PC-9 (cell line): ENCODE results near the gene NAGPA. TPM values are rescaled to one million over a fixed set of nuclear protein-coding genes. Genes with fewer than 3 reads are reported as not detected.

ENCODE experiments used
- BruUV-seq: library from RNA; stranded (reverse); fragments of 400-500 nt; replicated peaks from 2 replicates; lab custom pipeline; 2021; lab: Mats Ljungman, UMichigan
- CTCF ChIA-PET: fragments of 300-600 bp; sonication (Branson Sonifier 250); formaldehyde crosslinking; loops from one replicate; lab custom pipeline; 2022; ENCODE audit warnings: antibody characterized with exemption; lab: Charles Lee
- POLR2A ChIA-PET: fragments of 300-600 bp; sonication (Branson Sonifier 250); formaldehyde crosslinking; loops from one replicate; lab custom pipeline; 2022; ENCODE audit warnings: antibody characterized with exemption; ENCODE audit not compliant: unreplicated experiment; lab: Charles Lee
- DNase-seq, 2 experiments: peaks; one replicate each; pipeline versions ENCODE4 v3.0.0 to v3.0.0-alpha.2; 2015 to 2022; ENCODE audit warnings: mixed read lengths in 1 of 2
- H2AFZ ChIP-seq: fragments of 200-600 bp; sonication (generic); 2 replicates; pipeline ENCODE4 v1.8.1; 2017; ENCODE audit warnings: antibody characterized with exemption
- H3F3A ChIP-seq: fragments of 200-600 bp; sonication (generic); 2 replicates; pipeline ENCODE4 v1.8.1; 2017; ENCODE audit warnings: antibody characterized with exemption, mild to moderate bottlenecking, low read depth; ENCODE audit not compliant: insufficient read depth
- H3K27ac ChIP-seq: fragments of 200-600 bp; sonication (generic); 2 replicates; pipeline ENCODE4 v1.6.1; 2016; ENCODE audit warnings: mixed run types
- H3K27me3 ChIP-seq: fragments of 200-600 bp; sonication (generic); 2 replicates; pipeline ENCODE4 v1.6.1; 2016; ENCODE audit warnings: low read depth, mixed run types; ENCODE audit not compliant: insufficient read depth
- H3K36me3 ChIP-seq: fragments of 200-600 bp; sonication (generic); 2 replicates; pipeline ENCODE4 v1.6.1; 2016; ENCODE audit warnings: low read depth, mixed run types
- H3K4me1 ChIP-seq: fragments of 200-600 bp; sonication (generic); replicated peaks from 2 replicates; pipeline ENCODE4 v1.6.1; 2016; ENCODE audit warnings: mixed run types; ENCODE audit not compliant: insufficient read depth
- H3K4me2 ChIP-seq: fragments of 200-600 bp; sonication (generic); 2 replicates; pipeline ENCODE4 v1.6.1; 2017; ENCODE audit warnings: mixed run types
- H3K4me3 ChIP-seq: fragments of 200-600 bp; sonication (generic); 2 replicates; pipeline ENCODE4 v1.6.1; 2016; ENCODE audit warnings: mixed run types
- H3K79me2 ChIP-seq: fragments of 200-600 bp; sonication (generic); 2 replicates; pipeline ENCODE4 v1.6.1; 2017; ENCODE audit warnings: low read depth, mixed run types
- H3K9me2 ChIP-seq: fragments of 200-600 bp; sonication (generic); 2 replicates; pipeline ENCODE4 v1.8.1; 2017; ENCODE audit warnings: mild to moderate bottlenecking; ENCODE audit not compliant: insufficient read depth
- H3K9me3 ChIP-seq: fragments of 200-600 bp; sonication (generic); 2 replicates; pipeline ENCODE4 v1.8.1; 2016; ENCODE audit warnings: low read depth; ENCODE audit not compliant: insufficient read depth
- H4K20me1 ChIP-seq: fragments of 200-600 bp; sonication (generic); 2 replicates; pipeline ENCODE4 v1.8.1; 2017; ENCODE audit not compliant: insufficient read depth
- CTCF ChIP-seq: fragments of 200-600 bp; sonication (generic); conservative IDR thresholded peaks from 2 replicates; pipeline ENCODE4 v1.6.1; 2017; ENCODE audit warnings: mixed run types, antibody characterized with exemption, mild to moderate bottlenecking, moderate library complexity
- EZH2 ChIP-seq: fragments of 200-600 bp; sonication (generic); IDR thresholded peaks from 2 replicates; pipeline ENCODE4 v1.8.0; 2017; ENCODE audit warnings: antibody characterized with exemption, low read depth
- intact Hi-C: fragments of 100-400 bp; cut with micrococcal nuclease; formaldehyde crosslinking; loops from one replicate; pipeline ENCODE4 v1.10.0; 2022; ENCODE audit not compliant: unreplicated experiment
- total RNA-seq: library from RNA; stranded (reverse); gene quantifications from 2 replicates; pipeline ENCODE4 v1.2.3, GENCODE V29; 2021

NAGPA gene
- total RNA-seq, 1 experiment from 2014 or later = 20.6 TPM

GRCh38 chr16:5065326-5065725, 31.6 kb upstream of the NAGPA start:
- no peaks in the 10 kb centered on the region; the same call in 1 of the 2 replicates for H4K20me1 ChIP-seq
- no peaks in the 10 kb centered on the region for H3K9me2 ChIP-seq
- no peak overlapping the region for H3K4me3 ChIP-seq
- no peaks in the 10 kb centered on the region for H3K36me3 ChIP-seq
- TF ChIP-seq EZH2 = no peak
- no peak for TF ChIP-seq CTCF
- H2AFZ ChIP-seq = no peak overlapping the region
- H3F3A ChIP-seq = no peaks in the 10 kb centered on the region; the same call in 1 of the 2 replicates
- peaks cover 55% of the 10 kb centered on the region for H3K27me3 ChIP-seq
- intact Hi-C loops = no loop called here
- H3K79me2 ChIP-seq = no peaks in the 10 kb centered on the region
- no peak overlapping the region for H3K27ac ChIP-seq
- no peaks in the 10 kb centered on the region for H3K9me3 ChIP-seq
- CTCF ChIA-PET = interaction anchor here (0.6 kb wide), 1 partner anchor 331 kb away, joined by 3 read pairs; the partner anchor contains the start of gene DNAAF8
- no TSS peak for BruUV-seq
- POLR2A ChIA-PET = no interaction called here
- no peak overlapping the region for H3K4me2 ChIP-seq
- DNase-seq = no peak
- H3K4me1 ChIP-seq = no peaks in the 10 kb centered on the region

- no peak overlapping the region for H2AFZ ChIP-seq
- no peaks in the 10 kb centered on the region for H3K9me3 ChIP-seq
- no peaks in the 10 kb centered on the region for H3K79me2 ChIP-seq
Measured at GRCh38 chr16:5064915-5065314, 31.2 kb upstream of the NAGPA start.

More at GRCh38 chr16:5064915-5065314, 31.2 kb upstream of the NAGPA start:
- no TSS peak for BruUV-seq
- DNase-seq = no peak
- intact Hi-C loops = no loop called here
- Histone ChIP-seq H3F3A (no peaks in the 10 kb centered on the region; the same call in 1 of the 2 replicates), H3K4me3 (no peak overlapping the region), H3K9me2 (no peaks in the 10 kb centered on the region), H4K20me1 (no peaks in the 10 kb centered on the region; the same call in 1 of the 2 replicates), H3K36me3 (no peaks in the 10 kb centered on the region), H3K4me1 (no peaks in the 10 kb centered on the region), H3K27ac (no peak overlapping the region), H3K4me2 (no peak overlapping the region), H3K27me3 (peaks cover 55% of the 10 kb centered on the region)
- CTCF ChIA-PET = no interaction called here
- no peak for TF ChIP-seq CTCF
- TF ChIP-seq EZH2 = no peak
- POLR2A ChIA-PET = no interaction called here
